COR-L47 (cell line): ENCODE results near the gene SLC2A2.

ENCODE experiments used
- DNase-seq: peaks from one replicate; lab custom pipeline; 2025; lab: John Stamatoyannopoulos, UW

The SLC2A2 gene

GRCh38 chr3:171026597-171027293 lies at the start of gene SLC2A2:
TSS of gene SLC2A2 (minus strand) at chr3:171026720. CDS start at chr3:171026670, 50 bp downstream.
- DNase-seq = no peak

GRCh38 chr3:171072432-171072831 lies 45.9 kb upstream of the SLC2A2 start:
- no peak for DNase-seq

- DNase-seq = no peak
These were observed 42.1 kb upstream of the SLC2A2 start for GRCh38 chr3:171068658-171069057.

- DNase-seq = no peak
These were observed 39.7 kb upstream of the SLC2A2 start for GRCh38 chr3:171066206-171066605.

GRCh38 chr3:171065732-171066131 lies 39.2 kb upstream of the SLC2A2 start:
- no peak for DNase-seq

GRCh38 chr3:171064461-171064860 lies 37.9 kb upstream of the SLC2A2 start:
- no peak for DNase-seq

GRCh38 chr3:171061749-171062148 lies 35.2 kb upstream of the SLC2A2 start:
- DNase-seq = no peak

- DNase-seq = no peak
These were observed 33.5 kb upstream of the SLC2A2 start for GRCh38 chr3:171059978-171060377.

- DNase-seq = no peak
These were observed 32.5 kb upstream of the SLC2A2 start for GRCh38 chr3:171058873-171059603.

- no peak for DNase-seq
These were observed 31.5 kb upstream of the SLC2A2 start for GRCh38 chr3:171058058-171058457.

GRCh38 chr3:171057072-171057471 lies 30.6 kb upstream of the SLC2A2 start:
- DNase-seq = no peak

GRCh38 chr3:171056528-171056927 lies 30.0 kb upstream of the SLC2A2 start:
- no peak for DNase-seq

- DNase-seq = no peak
These were observed 29.0 kb upstream of the SLC2A2 start for GRCh38 chr3:171055336-171056178.

- no peak for DNase-seq
These were observed 28.4 kb upstream of the SLC2A2 start for GRCh38 chr3:171054921-171055320.

GRCh38 chr3:171054231-171054630 lies 27.7 kb upstream of the SLC2A2 start:
- DNase-seq = no peak

GRCh38 chr3:171049861-171050444 lies 23.4 kb upstream of the SLC2A2 start:
- DNase-seq = peak; percentile 58

GRCh38 chr3:171046760-171047159 lies 20.2 kb upstream of the SLC2A2 start:
- DNase-seq = no peak

- DNase-seq = peak; percentile 63
These were observed 18.6 kb upstream of the SLC2A2 start for GRCh38 chr3:171044835-171045793.

GRCh38 chr3:171044384-171044783 lies 17.9 kb upstream of the SLC2A2 start:
- DNase-seq = no peak

- no peak for DNase-seq
These were observed 13.2 kb upstream of the SLC2A2 start for GRCh38 chr3:171039674-171040073.

GRCh38 chr3:171038342-171038741 lies 11.8 kb upstream of the SLC2A2 start:
- no peak for DNase-seq
